ENCODE results near the gene IFNB1. TPM values are rescaled to one million over a fixed set of nuclear protein-coding genes. Genes with fewer than 3 reads are reported as not detected.

The IFNB1 gene
- total RNA-seq: not detected

GRCh38 chr9:21077781-21078180 is at the start of gene IFNB1:
Gene IFNB1, minus strand, starts transcription at chr9:21077942. Its CDS starts 73 bp downstream, at chr9:21077869.
- DNase-seq: no peak
- 96 to 97% methylated on average over 3 of the region's 3 CpGs for WGBS, 2 donors
- H3K27ac ChIP-seq: no peak within 1 kb of the TSS
- H3K4me1 ChIP-seq: peaks cover 11 to 15% of the 10 kb centered on the region in 2 donors
- intact Hi-C loops (cut with DNase I): no loop called here
- H3K27me3 ChIP-seq: no peaks in the 10 kb centered on the region
- no peaks in the 10 kb centered on the region for H3K36me3 ChIP-seq
- H3K4me3 ChIP-seq (replicated peaks in 1 of 3): no peak within 1 kb of the TSS
- TF ChIP-seq POLR2A (IDR thresholded peaks at IDR 0.05) (no peak), CTCF (IDR thresholded peaks at IDR 0.05) (no peak)
- no peaks in the 10 kb centered on the region for H3K9me3 ChIP-seq

GRCh38 chr9:21121595-21122251 is 44.0 kb upstream of the IFNB1 start:
- no peak for TF ChIP-seq CTCF (IDR thresholded peaks at IDR 0.05)
- TF ChIP-seq POLR2A (IDR thresholded peaks at IDR 0.05): no peak
- Histone ChIP-seq H3K27me3 (no peaks in the 10 kb centered on the region), H3K36me3 (no peaks in the 10 kb centered on the region), H3K27ac (no peak overlapping the region), H3K4me3 (replicated peaks in 1 of 3) (no peak overlapping the region), H3K9me3 (no peaks in the 10 kb centered on the region), H3K4me1 (peaks cover 11 to 13% of the 10 kb centered on the region in 2 donors)
- no peak for DNase-seq
- intact Hi-C loops (cut with DNase I): no loop called here
- WGBS, 2 donors: 71 to 94% methylated on average over 4 of the region's 4 CpGs

GRCh38 chr9:21121079-21121478 is 43.3 kb upstream of the IFNB1 start:
- Histone ChIP-seq H3K27me3 (no peaks in the 10 kb centered on the region), H3K27ac (no peak overlapping the region), H3K4me1 (peaks cover 15% of the 10 kb centered on the region in 2 donors), H3K4me3 (replicated peaks in 1 of 3) (no peak overlapping the region), H3K36me3 (no peaks in the 10 kb centered on the region), H3K9me3 (no peaks in the 10 kb centered on the region)
- WGBS, 2 donors: 74 to 94% methylated on average over 2 of the region's 2 CpGs
- TF ChIP-seq POLR2A (IDR thresholded peaks at IDR 0.05) (no peak), CTCF (IDR thresholded peaks at IDR 0.05) (no peak)
- intact Hi-C loops (cut with DNase I): no loop called here
- DNase-seq: no peak

- H3K27me3 ChIP-seq: no peaks in the 10 kb centered on the region
- peaks cover 21 to 29% of the 10 kb centered on the region in 2 donors for H3K4me1 ChIP-seq
- no peaks in the 10 kb centered on the region for H3K36me3 ChIP-seq
- no peak for DNase-seq
- 50 to 52% methylated on average over 7 of the region's 7 CpGs for whole genome bisulfite sequencing, 2 donors
- TF ChIP-seq POLR2A (IDR thresholded peaks at IDR 0.05): no peak
- TF ChIP-seq CTCF (IDR thresholded peaks at IDR 0.05): no peak
- no peak overlapping the region for H3K27ac ChIP-seq
- H3K9me3 ChIP-seq: no peaks in the 10 kb centered on the region
- no peak overlapping the region for H3K4me3 ChIP-seq (replicated peaks in 1 of 3)
- intact Hi-C loops (cut with DNase I): loop anchor here (10.0 kb wide), 1 partner anchor 764 kb away; no protein-coding TSS in a partner anchor
These were observed 41.5 kb upstream of the IFNB1 start for GRCh38 chr9:21119093-21119770.

- WGBS, 2 donors: 27 to 44% methylated on average over 2 of the region's 2 CpGs
- Histone ChIP-seq H3K4me1 (peaks cover 35 to 38% of the 10 kb centered on the region in 2 donors), H3K36me3 (no peaks in the 10 kb centered on the region), H3K9me3 (no peaks in the 10 kb centered on the region), H3K4me3 (replicated peaks in 1 of 3) (no peak overlapping the region), H3K27ac (peak overlapping the region; percentile 60 to 80 (median 64)), H3K27me3 (no peaks in the 10 kb centered on the region)
- no peak for TF ChIP-seq POLR2A (IDR thresholded peaks at IDR 0.05)
- no peak for TF ChIP-seq CTCF (IDR thresholded peaks at IDR 0.05)
- peak; percentile 52 to 56 for DNase-seq
- intact Hi-C loops (cut with DNase I): loop anchor here (10.0 kb wide), 1 partner anchor 760 kb away; no protein-coding TSS in a partner anchor
These were observed 36.6 kb upstream of the IFNB1 start for GRCh38 chr9:21114311-21114710.
